Measurements from ENCODE around the gene KCNT2.

DNA sequence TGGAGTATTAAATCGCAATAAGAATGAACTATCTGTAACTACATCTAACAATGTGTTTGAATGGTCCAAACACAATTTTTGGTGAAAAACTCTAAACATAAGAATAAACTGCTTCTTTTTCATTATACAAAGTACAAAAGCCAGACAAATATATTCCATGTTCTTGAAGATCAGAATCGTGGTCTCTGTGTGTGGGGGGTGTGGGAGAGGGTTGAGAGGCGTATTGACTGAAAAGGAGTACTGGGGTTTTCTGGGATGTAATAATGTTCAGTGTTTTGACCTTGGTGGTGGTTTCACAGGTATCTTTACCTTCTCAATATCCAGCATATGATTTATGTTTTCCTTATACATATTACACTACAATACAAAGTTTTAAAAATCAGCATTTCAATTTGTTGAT, 42.8 kb upstream of the KCNT2 start:
- TF ChIP-seq CTCF (conservative IDR thresholded peaks at IDR 0.05 in 1 of 2, IDR thresholded peaks at IDR 0.05 in 1 of 2; ENCODE audit: extremely low read depth in 1 of 2, insufficient read depth in 1 of 2, low read depth in 1 of 2, low read length in 2 of 2) (no peak), EZH2 (IDR thresholded peaks at IDR 0.05; ENCODE audit: borderline replicate concordance, low read length) (no peak)
